PC-3 (cell line): ENCODE results near the gene SCMH1. TPM values are rescaled to one million over a fixed set of nuclear protein-coding genes. Genes with fewer than 3 reads are reported as not detected.

Experiments used
- ATAC-seq: fragments of 200-7000 bp; cut with Tn5 transposase; 2 replicates; pipeline ENCODE4 v1.9.1; 2020; ENCODE audit warnings: mild to moderate bottlenecking, moderate library complexity
- BruUV-seq: library from RNA; stranded (reverse); fragments of 400-500 nt; replicated peaks from 2 replicates; lab custom pipeline; 2021; lab: Mats Ljungman, UMichigan
- CTCF ChIA-PET: fragments of 300-600 bp; sonication (Branson Sonifier 250); formaldehyde crosslinking; loops from one replicate; lab custom pipeline; 2022; ENCODE audit warnings: antibody characterized with exemption; lab: Charles Lee
- POLR2A ChIA-PET: fragments of 300-600 bp; sonication (Branson Sonifier 250); formaldehyde crosslinking; loops from one replicate; lab custom pipeline; 2022; ENCODE audit warnings: antibody characterized with exemption; ENCODE audit not compliant: unreplicated experiment; lab: Charles Lee
- DNase-seq: peaks from one replicate; pipeline ENCODE4 v3.0.0-alpha.2; 2015
- H2AFZ ChIP-seq: fragments of 300-600 bp; sonication (generic); 2 replicates; pipeline ENCODE4 v1.6.0; 2016; ENCODE audit warnings: antibody characterized with exemption, low read length
- H3F3A ChIP-seq: fragments of 300-600 bp; sonication (generic); one replicate; pipeline ENCODE4 v1.6.0; 2017; ENCODE audit warnings: antibody characterized with exemption, low read length, control low read depth, mild to moderate bottlenecking; ENCODE audit not compliant: unreplicated experiment
- H3K27ac ChIP-seq: fragments of 300-600 bp; sonication (generic); 2 replicates; pipeline ENCODE4 v1.5.1; 2016; ENCODE audit warnings: mild to moderate bottlenecking, low read length
- H3K27me3 ChIP-seq: fragments of 300-600 bp; sonication (generic); 2 replicates; pipeline ENCODE4 v1.6.1; 2016; ENCODE audit warnings: low read length, mixed read lengths
- H3K36me3 ChIP-seq: fragments of 300-600 bp; sonication (generic); 2 replicates; pipeline ENCODE4 v1.6.1; 2016; ENCODE audit warnings: low read depth, mixed run types, low read length, mixed read lengths
- H3K4me1 ChIP-seq: fragments of 300-600 bp; sonication (generic); 2 replicates; pipeline ENCODE4 v1.5.1; 2016; ENCODE audit warnings: low read length; ENCODE audit not compliant: insufficient read depth
- H3K4me2 ChIP-seq: fragments of 300-600 bp; sonication (generic); 2 replicates; pipeline ENCODE4 v1.6.0; 2016; ENCODE audit warnings: low read length
- H3K4me3 ChIP-seq: fragments of 300-600 bp; sonication (generic); 2 replicates; pipeline ENCODE4 v1.5.1; 2016; ENCODE audit warnings: mild to moderate bottlenecking, low read length, mixed read lengths
- H3K79me2 ChIP-seq: fragments of 300-600 bp; sonication (generic); 2 replicates; pipeline ENCODE4 v1.6.1; 2017; ENCODE audit warnings: low read length, mixed read lengths
- H3K9ac ChIP-seq: fragments of 300-600 bp; sonication (generic); 2 replicates; pipeline ENCODE4 v1.6.0; 2016; ENCODE audit warnings: mild to moderate bottlenecking, low read length
- H3K9me2 ChIP-seq: fragments of 300-600 bp; sonication (generic); replicated peaks from 2 replicates; pipeline ENCODE4 v1.6.1; 2016; ENCODE audit warnings: mixed run types, low read length, mixed read lengths
- H3K9me3 ChIP-seq: fragments of 300-600 bp; sonication (generic); 2 replicates; pipeline ENCODE4 v1.6.1; 2016; ENCODE audit warnings: low read length, mixed read lengths
- H4K20me1 ChIP-seq: fragments of 300-600 bp; sonication (generic); 2 replicates; pipeline ENCODE4 v1.6.1; 2016; ENCODE audit warnings: low read length, mixed read lengths
- CTCF ChIP-seq: fragments of 300-600 bp; sonication (generic); conservative IDR thresholded peaks from 2 replicates; pipeline ENCODE4 v1.5.1; 2017; ENCODE audit warnings: antibody characterized with exemption, low read depth, mild to moderate bottlenecking, low read length
- EZH2 ChIP-seq: fragments of 300-600 bp; sonication (generic); IDR thresholded peaks from one replicate; pipeline ENCODE4 v1.6.1; 2017; ENCODE audit warnings: antibody characterized with exemption, mild to moderate bottlenecking, low read length; ENCODE audit not compliant: unreplicated experiment
- EZH2phosphoT487 ChIP-seq: fragments of 300-600 bp; sonication (generic); IDR thresholded peaks from 2 replicates; pipeline ENCODE4 v1.6.1; 2018; ENCODE audit warnings: mild to moderate bottlenecking, antibody characterized with exemption, low read length, borderline replicate concordance
- intact Hi-C: fragments of 100-400 bp; cut with micrococcal nuclease; formaldehyde crosslinking; loops from 2 replicates; pipeline ENCODE4 v1.9.0; 2023
- total RNA-seq: library from RNA; depleted of rRNA; stranded (reverse); fragments of >200 nt; gene quantifications from 2 replicates; pipeline ENCODE4 v1.2.3, GENCODE V29; 2014

SCMH1 gene
- total RNA-seq, 1 experiment from 2014 or later, result 33.6 TPM

- no peaks in the 10 kb centered on the region for H3K79me2 ChIP-seq
- intact Hi-C loops, result no loop called here
- POLR2A ChIA-PET, result interaction anchor here (0.7 kb wide), 1 partner anchor 199 kb away, joined by 4 read pairs; no protein-coding TSS in a partner anchor
- H3K27ac ChIP-seq, result no peak overlapping the region
- no peaks in the 10 kb centered on the region for H3K9me2 ChIP-seq
- TF ChIP-seq CTCF (no peak), EZH2 (no peak), EZH2phosphoT487 (no peak)
- H3K4me2 ChIP-seq, result no peak overlapping the region
- H3K9ac ChIP-seq, result no peak overlapping the region
- CTCF ChIA-PET, result no interaction called here
- ATAC-seq (no peak), DNase-seq (no peak)
- no peaks in the 10 kb centered on the region for H3K4me1 ChIP-seq
- no peaks in the 10 kb centered on the region for H4K20me1 ChIP-seq
- H3K27me3 ChIP-seq, result no peaks in the 10 kb centered on the region
- BruUV-seq, result no TSS peak
- H2AFZ ChIP-seq, result no peak overlapping the region
- H3F3A ChIP-seq, result no peaks in the 10 kb centered on the region
- H3K9me3 ChIP-seq, result no peaks in the 10 kb centered on the region
- H3K4me3 ChIP-seq, result no peak overlapping the region
- H3K36me3 ChIP-seq, result peaks cover 56% of the 10 kb centered on the region
Measured at GRCh38 chr1:41013796-41014195, 228.3 kb downstream of the SCMH1 start.

- ATAC-seq (no peak), DNase-seq (no peak)
- H3K4me3 ChIP-seq, result no peak overlapping the region
- ChIA-PET POLR2A (interaction anchor here (0.7 kb wide), 1 partner anchor 200 kb away, joined by 4 read pairs; no protein-coding TSS in a partner anchor), CTCF (no interaction called here)
- no peaks in the 10 kb centered on the region for H3F3A ChIP-seq
- no peaks in the 10 kb centered on the region for H3K4me1 ChIP-seq
- H3K9me3 ChIP-seq, result no peaks in the 10 kb centered on the region
- no peaks in the 10 kb centered on the region for H3K27me3 ChIP-seq
- H3K9ac ChIP-seq, result no peak overlapping the region
- BruUV-seq, result no TSS peak
- H3K79me2 ChIP-seq, result no peaks in the 10 kb centered on the region
- no peak overlapping the region for H2AFZ ChIP-seq
- H3K4me2 ChIP-seq, result no peak overlapping the region
- no peaks in the 10 kb centered on the region for H3K9me2 ChIP-seq
- TF ChIP-seq EZH2phosphoT487 (no peak), EZH2 (no peak), CTCF (no peak)
- intact Hi-C loops, result no loop called here
- H3K36me3 ChIP-seq, result peaks cover 63% of the 10 kb centered on the region
- no peaks in the 10 kb centered on the region for H4K20me1 ChIP-seq
- no peak overlapping the region for H3K27ac ChIP-seq
Measured at GRCh38 chr1:41013024-41013423, 229.1 kb downstream of the SCMH1 start.

GRCh38 chr1:41010345-41010744 is 231.8 kb downstream of the SCMH1 start:
- DNase-seq (no peak), ATAC-seq (peak; percentile 33; the same call in 1 of the 2 replicates)
- Histone ChIP-seq H2AFZ (no peak overlapping the region), H3K4me3 (no peak overlapping the region), H3K9me3 (no peaks in the 10 kb centered on the region), H3K9ac (no peak overlapping the region), H3K27me3 (no peaks in the 10 kb centered on the region), H3K27ac (no peak overlapping the region), H3F3A (no peaks in the 10 kb centered on the region), H4K20me1 (no peaks in the 10 kb centered on the region), H3K4me1 (no peaks in the 10 kb centered on the region), H3K79me2 (no peaks in the 10 kb centered on the region), H3K9me2 (no peaks in the 10 kb centered on the region), H3K4me2 (no peak overlapping the region), H3K36me3 (peaks cover 90% of the 10 kb centered on the region)
- BruUV-seq, result no TSS peak
- TF ChIP-seq EZH2phosphoT487 (no peak), CTCF (no peak), EZH2 (no peak)
- ChIA-PET POLR2A (no interaction called here), CTCF (no interaction called here)
- intact Hi-C loops, result no loop called here
